Measurements from ENCODE around the gene TRMT13. TPM values are rescaled to one million over a fixed set of nuclear protein-coding genes. Genes with fewer than 3 reads are reported as not detected.

Gene TRMT13, protein sequence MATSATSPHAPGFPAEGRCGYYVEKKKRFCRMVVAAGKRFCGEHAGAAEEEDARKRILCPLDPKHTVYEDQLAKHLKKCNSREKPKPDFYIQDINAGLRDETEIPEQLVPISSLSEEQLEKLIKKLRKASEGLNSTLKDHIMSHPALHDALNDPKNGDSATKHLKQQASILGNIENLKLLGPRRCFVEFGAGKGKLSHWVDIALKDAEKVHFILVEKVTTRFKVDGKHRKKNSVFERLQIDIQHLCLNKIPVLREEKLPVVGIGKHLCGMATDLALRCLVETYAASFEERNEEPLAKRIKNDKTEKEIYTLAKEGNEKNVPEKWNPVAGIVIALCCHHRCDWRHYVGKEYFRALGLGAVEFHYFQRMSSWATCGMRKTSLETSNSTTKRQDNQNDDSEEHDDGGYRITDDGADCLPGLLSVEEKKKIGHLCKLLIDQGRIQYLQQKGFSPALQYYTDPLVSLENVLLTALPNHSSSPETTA
- 10 to 100 TPM in 3 of 4 donors, 1 to 10 TPM in 1; 9.3 to 21.1 (median 15.8) TPM for total RNA-seq

DNA sequence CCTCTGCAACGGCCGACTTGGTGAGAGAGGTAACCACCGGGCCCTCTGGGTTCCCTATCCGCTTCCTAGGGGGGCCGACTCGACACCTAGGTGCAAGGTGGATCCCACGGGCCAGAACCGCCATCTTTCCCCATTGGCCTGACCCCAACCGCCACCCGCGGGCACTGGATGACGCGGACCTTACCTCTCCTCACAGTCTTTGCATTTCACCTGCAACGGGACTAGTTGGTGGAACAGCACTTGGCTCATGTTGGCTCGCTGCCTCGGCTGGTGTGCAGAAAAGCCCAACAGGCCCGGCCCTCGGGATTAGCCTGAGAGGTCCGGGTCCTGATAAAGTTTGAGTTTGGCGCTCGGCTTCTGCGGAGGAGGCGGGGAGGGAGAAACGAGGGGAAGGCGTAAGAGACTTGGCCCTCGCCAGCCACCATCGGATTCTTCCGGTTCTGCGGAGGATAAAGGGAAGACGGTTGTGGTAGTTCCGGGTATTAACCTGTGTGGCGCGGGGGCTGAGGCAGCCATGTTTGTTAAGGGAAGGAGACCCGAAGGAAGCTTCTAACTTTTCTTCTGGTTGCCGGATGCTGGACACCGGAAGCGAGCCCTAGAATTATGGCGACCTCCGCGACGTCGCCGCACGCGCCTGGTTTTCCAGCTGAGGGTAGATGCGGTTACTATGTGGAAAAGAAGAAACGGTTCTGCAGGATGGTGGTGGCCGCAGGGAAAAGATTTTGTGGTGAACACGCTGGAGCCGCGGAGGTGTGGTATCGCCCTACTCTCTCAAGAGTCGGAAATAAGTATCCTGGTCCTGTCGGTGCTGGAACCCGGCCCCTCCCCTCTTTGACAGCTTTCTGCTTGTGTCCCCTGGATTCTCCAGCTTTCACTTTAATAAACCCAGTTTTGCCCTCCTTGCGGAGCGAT, at the start of gene TRMT13, which contains the start of gene SASS6:
TSS of gene TRMT13 (plus strand) at position 598 of the 912 bp plus-strand sequence. CDS start at position 604, 6 bp downstream.
TSS of gene SASS6 (minus strand) at position 365 of the 912 bp plus-strand sequence. CDS start at position 249, 116 bp downstream.
- ATAC-seq (ENCODE audit: low FRiP score) (peak; percentile 98), DNase-seq (ENCODE audit: low spot score) (peak; percentile 83)
- TF ChIP-seq, protein P1, sequence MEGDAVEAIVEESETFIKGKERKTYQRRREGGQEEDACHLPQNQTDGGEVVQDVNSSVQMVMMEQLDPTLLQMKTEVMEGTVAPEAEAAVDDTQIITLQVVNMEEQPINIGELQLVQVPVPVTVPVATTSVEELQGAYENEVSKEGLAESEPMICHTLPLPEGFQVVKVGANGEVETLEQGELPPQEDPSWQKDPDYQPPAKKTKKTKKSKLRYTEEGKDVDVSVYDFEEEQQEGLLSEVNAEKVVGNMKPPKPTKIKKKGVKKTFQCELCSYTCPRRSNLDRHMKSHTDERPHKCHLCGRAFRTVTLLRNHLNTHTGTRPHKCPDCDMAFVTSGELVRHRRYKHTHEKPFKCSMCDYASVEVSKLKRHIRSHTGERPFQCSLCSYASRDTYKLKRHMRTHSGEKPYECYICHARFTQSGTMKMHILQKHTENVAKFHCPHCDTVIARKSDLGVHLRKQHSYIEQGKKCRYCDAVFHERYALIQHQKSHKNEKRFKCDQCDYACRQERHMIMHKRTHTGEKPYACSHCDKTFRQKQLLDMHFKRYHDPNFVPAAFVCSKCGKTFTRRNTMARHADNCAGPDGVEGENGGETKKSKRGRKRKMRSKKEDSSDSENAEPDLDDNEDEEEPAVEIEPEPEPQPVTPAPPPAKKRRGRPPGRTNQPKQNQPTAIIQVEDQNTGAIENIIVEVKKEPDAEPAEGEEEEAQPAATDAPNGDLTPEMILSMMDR (IDR thresholded peaks at IDR 0.05) = no peak

DNA sequence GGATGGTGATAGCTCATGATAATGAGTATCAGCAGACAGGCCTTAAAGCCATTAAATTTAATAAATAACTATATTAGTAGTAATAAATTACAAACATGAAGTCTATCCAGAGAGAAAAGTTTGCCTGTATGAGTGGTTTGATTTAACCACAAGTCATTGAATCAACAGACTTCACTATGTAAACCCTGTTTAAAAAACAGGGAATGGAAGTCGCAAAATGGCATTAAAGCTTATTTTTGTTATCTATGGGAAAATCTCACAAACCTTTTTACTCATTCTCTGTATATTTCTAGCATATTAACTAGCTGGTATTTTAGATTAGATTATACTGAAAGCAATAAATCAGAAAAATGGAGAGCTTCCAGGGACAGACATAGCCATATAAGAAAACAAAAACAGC, 45.6 kb upstream of the TRMT13 start:
- DNase-seq (ENCODE audit: low spot score) (no peak), ATAC-seq (ENCODE audit: low FRiP score) (no peak)
- TF ChIP-seq, protein P1 (IDR thresholded peaks at IDR 0.05) = no peak

DNA sequence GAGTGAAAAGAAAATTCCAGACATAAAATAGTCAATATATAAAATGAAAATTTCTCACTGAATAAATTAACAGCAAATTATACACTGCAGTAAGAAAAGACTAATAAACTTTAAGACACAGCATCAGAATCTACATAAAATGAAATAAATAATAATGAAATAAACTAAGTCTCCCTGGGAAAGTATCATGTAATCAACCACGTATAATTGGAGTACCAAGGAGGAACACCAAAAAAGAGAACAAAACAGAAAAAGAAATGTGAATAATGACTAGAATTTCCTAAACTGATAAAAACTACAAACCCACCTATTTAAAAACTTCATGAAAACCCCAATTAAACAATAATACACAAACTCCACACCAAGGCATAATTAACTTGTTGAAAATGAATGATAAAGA, 43.9 kb upstream of the TRMT13 start:
- TF ChIP-seq, protein P1 (IDR thresholded peaks at IDR 0.05) = no peak
- DNase-seq (ENCODE audit: low spot score) (no peak), ATAC-seq (ENCODE audit: low FRiP score) (no peak)

DNA sequence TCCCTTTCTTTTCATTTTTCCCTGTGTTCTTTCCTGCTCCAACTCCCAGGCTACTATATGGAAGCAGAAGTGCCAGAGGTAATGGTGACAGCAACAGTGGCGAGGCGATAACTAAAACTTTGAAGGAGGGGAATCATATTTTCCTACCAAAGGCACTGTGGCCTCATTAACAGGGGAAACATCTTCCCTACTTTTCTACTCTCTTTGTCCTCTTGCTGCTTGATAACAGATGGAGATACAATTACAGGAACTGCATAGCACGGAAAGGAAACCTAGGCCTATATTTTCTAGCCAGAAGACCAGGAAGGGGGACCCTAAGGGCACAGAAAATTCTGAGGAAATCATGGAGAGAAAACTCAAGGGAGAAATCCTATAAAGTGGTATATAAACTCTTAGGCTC, 42.5 kb upstream of the TRMT13 start:
- TF ChIP-seq, protein P1 (IDR thresholded peaks at IDR 0.05) = no peak
- no peak for DNase-seq (ENCODE audit: low spot score)
- ATAC-seq (ENCODE audit: low FRiP score) = no peak

DNA sequence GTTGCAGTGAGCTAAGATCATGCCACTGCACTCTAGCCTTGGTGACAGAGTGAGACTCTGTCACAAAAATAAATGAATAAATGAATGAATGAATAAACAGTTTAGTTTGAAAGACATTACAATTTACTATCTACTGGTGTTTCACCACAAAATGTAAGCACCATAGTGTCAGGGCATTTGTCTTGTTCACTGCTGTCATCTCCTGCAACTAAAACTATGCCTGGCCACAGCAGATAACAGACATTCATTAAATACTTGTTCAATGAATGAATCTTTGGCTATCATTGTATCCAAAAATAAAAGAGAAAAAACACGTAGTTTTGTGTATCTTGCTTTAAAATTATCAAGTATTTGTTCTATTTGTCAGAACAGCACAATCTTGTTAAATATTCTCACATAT, 32.8 kb upstream of the TRMT13 start:
- DNase-seq (ENCODE audit: low spot score) (no peak), ATAC-seq (ENCODE audit: low FRiP score) (no peak)
- TF ChIP-seq, protein P1 (IDR thresholded peaks at IDR 0.05) = no peak

DNA sequence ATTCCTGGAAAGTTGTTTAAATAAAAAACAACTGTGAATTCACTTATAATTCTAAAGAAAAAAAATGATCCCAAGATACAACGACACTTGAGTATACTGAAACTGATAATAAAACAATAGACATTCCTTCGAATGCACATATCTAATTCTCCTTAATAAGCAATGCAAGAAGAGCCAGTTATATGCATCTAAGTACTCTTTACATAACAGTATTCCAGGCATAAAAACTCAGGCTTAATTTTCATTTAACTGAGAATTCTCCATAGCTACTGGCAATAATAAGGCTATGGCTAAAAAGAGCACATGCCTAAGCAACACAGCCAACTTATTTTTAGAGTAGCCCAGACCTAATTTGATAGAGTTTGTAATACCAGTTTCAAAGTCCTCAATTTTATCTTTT, 31.4 kb upstream of the TRMT13 start:
- TF ChIP-seq, protein P1 (IDR thresholded peaks at IDR 0.05) = no peak
- ATAC-seq (ENCODE audit: low FRiP score) (no peak), DNase-seq (ENCODE audit: low spot score) (no peak)

All from omental fat pad (tissue), 4 donors.